Measurements from ENCODE around the gene MKI67. TPM values are rescaled to one million over a fixed set of nuclear protein-coding genes. Genes with fewer than 3 reads are reported as not detected.
A peak's percentile ranks its signal among the peaks of the same experiment; 100 is the strongest.

The MKI67 gene
- total and polyA plus RNA-seq, 2 of the 4 experiments (the other 2 are of a cell fraction) = 13.5 to 36.4 TPM

GRCh38 chr10:128059266-128059981 is 66.8 kb downstream of the MKI67 start:
- ATAC-seq (ENCODE audit: low read depth) (no peak), DNase-seq (no peak)
- Histone ChIP-seq H3K79me1 (ENCODE audit: low read depth in 1 of 2, low read length in 2 of 2) (no peaks in the 10 kb centered on the region), H3K4ac (ENCODE audit: low read depth, low read length) (no peak overlapping the region), H3K56ac (ENCODE audit: extremely low read depth, insufficient read depth, low read length) (no peak overlapping the region), H3K9me1 (ENCODE audit: insufficient read depth, low read length) (peaks cover 3% of the 10 kb centered on the region; the same call in 1 of the 2 replicates), H4K91ac (ENCODE audit: insufficient read depth, low read depth, low read length) (no peak overlapping the region), H4K5ac (ENCODE audit: low read depth, low read length) (no peak overlapping the region), H2AK9ac (replicated peaks; ENCODE audit: low read depth, low read length, poor library complexity) (no peak overlapping the region), H2BK5ac (ENCODE audit: low read depth, low read length, poor library complexity, severe bottlenecking) (peak overlapping the region; percentile 77), H2BK120ac (ENCODE audit: low read depth, low read length) (no peak overlapping the region), H4K20me1 (ENCODE audit: insufficient read depth, low read length) (no peaks in the 10 kb centered on the region), H3K4me3 (ENCODE audit: insufficient read depth, low read depth, low read length) (no peak overlapping the region), H3K9ac (ENCODE audit: low read depth, low read length) (no peak overlapping the region), H3K9me3 (ENCODE audit: control insufficient read depth, insufficient read depth, low read length) (no peaks in the 10 kb centered on the region), H3K18ac (ENCODE audit: low read depth, low read length) (no peak overlapping the region), H3K14ac (replicated peaks; ENCODE audit: low read depth, low read length) (no peak overlapping the region), H3K27ac (ENCODE audit: insufficient read depth, low read length) (no peak overlapping the region), H2BK20ac (ENCODE audit: low read depth, low read length) (no peak overlapping the region), H3K36me3 (ENCODE audit: control insufficient read depth, insufficient read depth, low read length) (no peaks in the 10 kb centered on the region), H3K27me3 (ENCODE audit: control insufficient read depth, insufficient read depth, low read length) (no peaks in the 10 kb centered on the region; the same call in 1 of the 2 replicates), H4K8ac (ENCODE audit: low read depth in 2 of 2, low read length in 2 of 2) (no peak overlapping the region), H2AFZ (replicated peaks; ENCODE audit: low read length, poor library complexity) (no peak overlapping the region), H3K4me2 (ENCODE audit: low read depth, low read length) (no peak overlapping the region), H3K4me1 (ENCODE audit: control insufficient read depth, insufficient read depth, low read length) (peaks cover 3% of the 10 kb centered on the region), H2BK15ac (ENCODE audit: low read depth, low read length) (no peak overlapping the region), H2AK5ac (ENCODE audit: low read depth, low read length) (no peak overlapping the region), H3K23ac (ENCODE audit: low read depth, low read length) (no peak overlapping the region)
- BruUV-seq (replicated peaks) = no TSS peak
- WGBS, 2 experiments (ENCODE audit: extremely low coverage in 2 of 2, insufficient read length in 1 of 2) = 64% methylated on average over 3 of the region's 15 CpGs; no CpG with 5 or more reads in 1 of the 2 experiments
- TF ChIP-seq CTCF (conservative IDR thresholded peaks at IDR 0.05; ENCODE audit: low read depth, low read length) (no peak), MAFK (IDR thresholded peaks at IDR 0.05; ENCODE audit: low read depth, low read length) (no peak)
- dilution Hi-C loops (cut with HindIII; ENCODE audit: low sequenced_read_pairs, unreplicated experiment) (no loop called here), in situ Hi-C loops (cut with MboI; ENCODE audit: low sequenced_read_pairs) (no loop called here), intact Hi-C loops (cut with micrococcal nuclease) (no loop called here)
- ChIA-PET POLR2A (ENCODE audit: unreplicated experiment) (no interaction called here), CTCF (interaction anchor here (1.0 kb wide), 1 partner anchor 10 kb away, joined by 3 read pairs; no protein-coding TSS in a partner anchor)
